ENCODE data around the gene IL1RAP.

IL1RAP gene

DNA sequence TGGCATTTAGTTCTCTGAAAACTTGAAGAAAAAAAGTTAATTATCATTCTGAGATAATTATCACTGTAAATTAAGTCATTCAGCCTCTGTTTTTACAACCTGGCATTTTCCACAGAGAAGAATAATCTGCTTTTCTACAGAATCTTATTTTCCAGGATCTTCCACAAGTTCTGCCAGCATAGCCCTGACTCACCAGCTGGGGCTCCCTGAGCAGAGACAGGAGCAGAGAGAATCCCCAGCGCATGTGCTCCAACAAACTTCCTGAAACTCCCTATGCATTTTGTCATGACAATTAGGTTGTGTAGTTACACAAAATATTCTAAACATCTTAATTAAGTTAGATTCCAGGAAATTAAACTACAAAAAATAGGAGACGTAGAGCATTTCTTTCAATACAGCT is 32.1 kb upstream of the IL1RAP start:
- no peak overlapping the region for H3K27ac ChIP-seq (replicated peaks)
- TF ChIP-seq POLR2AphosphoS5 (IDR thresholded peaks at IDR 0.05; ENCODE audit: low read depth) (no peak), GABPA (IDR thresholded peaks at IDR 0.05; ENCODE audit: low read depth) (no peak), SPI1 (IDR thresholded peaks at IDR 0.05; ENCODE audit: borderline replicate concordance, low read depth) (no peak)
- TF ChIP-seq, protein P1, sequence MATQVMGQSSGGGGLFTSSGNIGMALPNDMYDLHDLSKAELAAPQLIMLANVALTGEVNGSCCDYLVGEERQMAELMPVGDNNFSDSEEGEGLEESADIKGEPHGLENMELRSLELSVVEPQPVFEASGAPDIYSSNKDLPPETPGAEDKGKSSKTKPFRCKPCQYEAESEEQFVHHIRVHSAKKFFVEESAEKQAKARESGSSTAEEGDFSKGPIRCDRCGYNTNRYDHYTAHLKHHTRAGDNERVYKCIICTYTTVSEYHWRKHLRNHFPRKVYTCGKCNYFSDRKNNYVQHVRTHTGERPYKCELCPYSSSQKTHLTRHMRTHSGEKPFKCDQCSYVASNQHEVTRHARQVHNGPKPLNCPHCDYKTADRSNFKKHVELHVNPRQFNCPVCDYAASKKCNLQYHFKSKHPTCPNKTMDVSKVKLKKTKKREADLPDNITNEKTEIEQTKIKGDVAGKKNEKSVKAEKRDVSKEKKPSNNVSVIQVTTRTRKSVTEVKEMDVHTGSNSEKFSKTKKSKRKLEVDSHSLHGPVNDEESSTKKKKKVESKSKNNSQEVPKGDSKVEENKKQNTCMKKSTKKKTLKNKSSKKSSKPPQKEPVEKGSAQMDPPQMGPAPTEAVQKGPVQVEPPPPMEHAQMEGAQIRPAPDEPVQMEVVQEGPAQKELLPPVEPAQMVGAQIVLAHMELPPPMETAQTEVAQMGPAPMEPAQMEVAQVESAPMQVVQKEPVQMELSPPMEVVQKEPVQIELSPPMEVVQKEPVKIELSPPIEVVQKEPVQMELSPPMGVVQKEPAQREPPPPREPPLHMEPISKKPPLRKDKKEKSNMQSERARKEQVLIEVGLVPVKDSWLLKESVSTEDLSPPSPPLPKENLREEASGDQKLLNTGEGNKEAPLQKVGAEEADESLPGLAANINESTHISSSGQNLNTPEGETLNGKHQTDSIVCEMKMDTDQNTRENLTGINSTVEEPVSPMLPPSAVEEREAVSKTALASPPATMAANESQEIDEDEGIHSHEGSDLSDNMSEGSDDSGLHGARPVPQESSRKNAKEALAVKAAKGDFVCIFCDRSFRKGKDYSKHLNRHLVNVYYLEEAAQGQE (IDR thresholded peaks at IDR 0.05; ENCODE audit: insufficient replicate concordance, low read depth): no peak
- TF ChIP-seq, protein P2, sequence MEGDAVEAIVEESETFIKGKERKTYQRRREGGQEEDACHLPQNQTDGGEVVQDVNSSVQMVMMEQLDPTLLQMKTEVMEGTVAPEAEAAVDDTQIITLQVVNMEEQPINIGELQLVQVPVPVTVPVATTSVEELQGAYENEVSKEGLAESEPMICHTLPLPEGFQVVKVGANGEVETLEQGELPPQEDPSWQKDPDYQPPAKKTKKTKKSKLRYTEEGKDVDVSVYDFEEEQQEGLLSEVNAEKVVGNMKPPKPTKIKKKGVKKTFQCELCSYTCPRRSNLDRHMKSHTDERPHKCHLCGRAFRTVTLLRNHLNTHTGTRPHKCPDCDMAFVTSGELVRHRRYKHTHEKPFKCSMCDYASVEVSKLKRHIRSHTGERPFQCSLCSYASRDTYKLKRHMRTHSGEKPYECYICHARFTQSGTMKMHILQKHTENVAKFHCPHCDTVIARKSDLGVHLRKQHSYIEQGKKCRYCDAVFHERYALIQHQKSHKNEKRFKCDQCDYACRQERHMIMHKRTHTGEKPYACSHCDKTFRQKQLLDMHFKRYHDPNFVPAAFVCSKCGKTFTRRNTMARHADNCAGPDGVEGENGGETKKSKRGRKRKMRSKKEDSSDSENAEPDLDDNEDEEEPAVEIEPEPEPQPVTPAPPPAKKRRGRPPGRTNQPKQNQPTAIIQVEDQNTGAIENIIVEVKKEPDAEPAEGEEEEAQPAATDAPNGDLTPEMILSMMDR (IDR thresholded peaks at IDR 0.05; ENCODE audit: insufficient read depth, low read length): no peak
- no peak overlapping the region for H3K4me3 ChIP-seq (replicated peaks; ENCODE audit: insufficient read depth, low read length)
- DNase-seq (ENCODE audit: low read depth in 1 of 2, low spot score in 1 of 2): no peak
- no peaks in the 10 kb centered on the region for H3K27me3 ChIP-seq (ENCODE audit: insufficient read depth, poor library complexity, severe bottlenecking)

DNA sequence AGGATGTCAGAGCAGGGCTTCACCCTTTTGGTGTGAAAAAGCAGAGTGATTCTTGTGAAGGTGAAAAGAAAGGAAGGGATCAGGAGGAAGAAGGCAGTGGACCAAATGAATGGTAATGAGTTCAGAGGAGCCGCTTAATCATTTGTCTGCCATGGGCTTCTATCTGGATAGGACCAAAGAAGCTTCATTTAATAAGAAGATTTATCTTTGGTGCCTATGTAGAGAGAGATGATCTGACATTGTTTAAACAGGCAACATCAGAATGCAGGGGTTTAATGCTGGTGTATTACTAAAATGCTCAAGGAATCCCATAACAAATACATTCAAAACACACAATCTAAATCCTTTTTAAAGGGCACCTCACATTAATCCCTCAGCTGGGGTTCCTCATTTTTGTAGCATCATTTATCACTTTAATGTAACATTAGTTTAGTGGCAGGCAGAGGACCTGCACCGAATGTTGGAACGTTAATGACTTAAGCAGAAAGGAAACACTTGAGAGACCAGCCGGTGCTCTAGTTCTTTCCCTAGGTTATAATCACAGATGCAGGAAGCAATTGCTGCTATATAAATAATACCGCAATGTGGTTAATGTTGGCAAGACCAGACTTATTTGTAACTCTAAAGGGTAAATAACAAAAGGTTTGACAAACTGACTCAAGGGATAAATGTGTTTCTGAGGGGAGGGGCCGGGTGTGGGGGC is 27.9 kb upstream of the IL1RAP start:
- H3K4me3 ChIP-seq (replicated peaks; ENCODE audit: insufficient read depth, low read length): no peak overlapping the region
- no peak for DNase-seq (ENCODE audit: low read depth in 1 of 2, low spot score in 1 of 2)
- no peak overlapping the region for H3K27ac ChIP-seq (replicated peaks)
- no peaks in the 10 kb centered on the region for H3K27me3 ChIP-seq (ENCODE audit: insufficient read depth, poor library complexity, severe bottlenecking)
- no peak for TF ChIP-seq GABPA (IDR thresholded peaks at IDR 0.05; ENCODE audit: low read depth)
- TF ChIP-seq SPI1 (IDR thresholded peaks at IDR 0.05; ENCODE audit: borderline replicate concordance, low read depth): peak; percentile 34; the same call in 1 of the 2 replicates

DNA sequence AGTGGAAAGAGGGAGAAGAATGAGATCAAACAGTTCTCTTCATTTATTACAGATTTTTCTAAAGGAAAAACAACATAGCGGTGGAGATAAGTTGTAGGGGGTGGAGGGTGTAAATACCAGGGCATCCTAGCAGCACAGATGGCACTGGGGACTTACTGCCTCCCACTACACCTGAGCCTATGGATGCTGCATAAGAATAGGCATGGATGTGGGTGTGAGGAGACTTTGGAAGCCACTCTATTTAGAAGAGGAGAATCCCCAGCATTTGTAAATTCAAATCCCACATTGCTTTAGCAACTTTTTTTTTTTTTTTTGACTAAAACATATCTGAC is 27.4 kb upstream of the IL1RAP start:
- TF ChIP-seq POLR2AphosphoS5 (IDR thresholded peaks at IDR 0.05; ENCODE audit: low read depth): no peak
- no peak overlapping the region for H3K27ac ChIP-seq (replicated peaks)

DNA sequence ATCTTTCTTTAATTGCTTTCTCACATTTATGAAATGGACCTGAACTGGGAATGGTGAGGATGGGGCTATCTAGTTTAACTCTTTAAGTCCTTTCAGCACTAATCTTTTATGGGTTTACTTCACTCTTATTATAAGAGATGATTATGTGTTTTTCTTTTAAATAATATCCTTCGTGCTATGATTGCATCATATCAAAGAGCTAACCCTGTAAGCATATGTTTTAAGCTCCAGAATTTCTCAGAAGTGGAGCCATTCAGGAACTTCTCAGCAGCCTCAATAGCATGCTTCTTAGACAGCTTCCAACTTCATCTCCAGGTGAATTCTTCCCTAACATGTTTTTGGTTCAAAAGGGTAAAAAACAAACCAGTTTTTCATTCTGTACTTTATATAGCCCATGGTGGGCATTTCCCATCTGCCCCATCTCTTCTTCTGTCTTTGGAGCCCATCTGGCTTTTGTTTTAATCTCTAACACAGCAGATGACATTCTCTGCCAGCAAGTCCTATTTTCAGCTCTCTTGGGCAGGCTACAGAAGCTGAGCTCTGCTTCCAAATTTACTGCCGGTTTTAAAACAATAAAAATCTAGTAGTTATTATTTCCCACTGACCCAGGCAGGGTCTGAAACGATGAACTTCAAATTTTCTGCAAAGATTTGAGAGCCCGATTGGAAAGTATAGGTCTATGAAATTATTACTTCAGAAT is 26.8 kb upstream of the IL1RAP start:
- TF ChIP-seq GABPA (IDR thresholded peaks at IDR 0.05; ENCODE audit: low read depth) (no peak), POLR2AphosphoS5 (IDR thresholded peaks at IDR 0.05; ENCODE audit: low read depth) (no peak), SPI1 (IDR thresholded peaks at IDR 0.05; ENCODE audit: borderline replicate concordance, low read depth) (no peak)
- TF ChIP-seq, protein P2 (IDR thresholded peaks at IDR 0.05; ENCODE audit: insufficient read depth, low read length): no peak
- TF ChIP-seq, protein P1 (IDR thresholded peaks at IDR 0.05; ENCODE audit: insufficient replicate concordance, low read depth): no peak
- Histone ChIP-seq H3K27me3 (ENCODE audit: insufficient read depth, poor library complexity, severe bottlenecking) (no peaks in the 10 kb centered on the region), H3K27ac (replicated peaks) (no peak overlapping the region), H3K4me3 (replicated peaks; ENCODE audit: insufficient read depth, low read length) (no peak overlapping the region)
- DNase-seq (ENCODE audit: low read depth in 1 of 2, low spot score in 1 of 2): no peak

More for the DNA sequence above, 27.4 kb upstream of the IL1RAP start:
- Histone ChIP-seq H3K27me3 (ENCODE audit: insufficient read depth, poor library complexity, severe bottlenecking) (no peaks in the 10 kb centered on the region), H3K4me3 (replicated peaks; ENCODE audit: insufficient read depth, low read length) (no peak overlapping the region)
- no peak for DNase-seq (ENCODE audit: low read depth in 1 of 2, low spot score in 1 of 2)
